ENCODE results near the gene SLC46A2.

GRCh38 chr9:112886351-112886750, 4.3 kb downstream of the SLC46A2 start:
- no peak for TF ChIP-seq EP300 (IDR thresholded peaks at IDR 0.05; ENCODE audit: low read depth)
- TF ChIP-seq CTCF (IDR thresholded peaks at IDR 0.05): no peak
- no peak for TF ChIP-seq POLR2AphosphoS5 (IDR thresholded peaks at IDR 0.05)
- no peak for TF ChIP-seq POLR2A (IDR thresholded peaks at IDR 0.05)

All from transverse colon (tissue), 4 donors.